ENCODE results near the gene PRSS21. TPM values are rescaled to one million over a fixed set of nuclear protein-coding genes. Genes with fewer than 3 reads are reported as not detected.
A peak's percentile ranks its signal among the peaks of the same experiment; 100 is the strongest.

PRSS21 gene
- total RNA-seq, 2 donors from 2014 or later, result not detected

DNA sequence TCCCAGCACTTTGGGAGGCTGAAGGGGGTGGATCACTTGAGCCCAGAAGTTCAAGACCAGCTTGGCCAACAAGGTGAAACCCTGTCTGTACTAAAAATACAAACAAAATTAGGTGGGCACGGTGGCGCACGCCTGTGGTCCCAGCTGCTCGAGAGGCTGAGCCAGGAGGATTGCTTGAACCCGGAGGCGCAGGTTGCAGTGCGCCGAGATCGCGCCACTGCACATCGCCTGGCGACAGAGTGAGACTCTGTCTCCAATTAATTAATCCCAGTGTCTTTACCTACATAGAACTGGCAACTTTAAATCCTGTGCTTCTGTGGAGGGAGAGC, 38.4 kb upstream of the PRSS21 start:
- peak overlapping the region; percentile 98 to 100 for H3K27ac ChIP-seq
- peaks cover 0 to 37% of the 10 kb centered on the region in 2 donors for H3K4me1 ChIP-seq
- TF ChIP-seq CTCF (IDR thresholded peaks at IDR 0.05), result no peak
- H3K4me3 ChIP-seq, result peak overlapping the region in 1 of 2 donors; percentile 98
- no peak for DNase-seq (ENCODE audit: low spot score)
- H3K27me3 ChIP-seq, result no peaks in the 10 kb centered on the region
- H3K9me3 ChIP-seq, result no peaks in the 10 kb centered on the region
- no peaks in the 10 kb centered on the region for H3K36me3 ChIP-seq

GRCh38 chr16:2779151-2779920, 37.7 kb upstream of the PRSS21 start:
- Histone ChIP-seq H3K4me1 (peaks cover 0 to 35% of the 10 kb centered on the region in 2 donors), H3K4me3 (no peak overlapping the region), H3K9me3 (no peaks in the 10 kb centered on the region), H3K27ac (no peak overlapping the region), H3K27me3 (no peaks in the 10 kb centered on the region), H3K36me3 (no peaks in the 10 kb centered on the region)
- no peak for DNase-seq (ENCODE audit: low spot score)
- no peak for TF ChIP-seq CTCF (IDR thresholded peaks at IDR 0.05)

- no peak for DNase-seq (ENCODE audit: low spot score)
- Histone ChIP-seq H3K36me3 (no peaks in the 10 kb centered on the region), H3K9me3 (no peaks in the 10 kb centered on the region), H3K27ac (no peak overlapping the region), H3K4me1 (peaks cover 0 to 32% of the 10 kb centered on the region in 2 donors), H3K4me3 (no peak overlapping the region), H3K27me3 (peaks cover 0 to 5% of the 10 kb centered on the region in 2 donors)
- no peak for TF ChIP-seq CTCF (IDR thresholded peaks at IDR 0.05)
These were observed 36.8 kb upstream of the PRSS21 start for GRCh38 chr16:2779978-2780898.

DNA sequence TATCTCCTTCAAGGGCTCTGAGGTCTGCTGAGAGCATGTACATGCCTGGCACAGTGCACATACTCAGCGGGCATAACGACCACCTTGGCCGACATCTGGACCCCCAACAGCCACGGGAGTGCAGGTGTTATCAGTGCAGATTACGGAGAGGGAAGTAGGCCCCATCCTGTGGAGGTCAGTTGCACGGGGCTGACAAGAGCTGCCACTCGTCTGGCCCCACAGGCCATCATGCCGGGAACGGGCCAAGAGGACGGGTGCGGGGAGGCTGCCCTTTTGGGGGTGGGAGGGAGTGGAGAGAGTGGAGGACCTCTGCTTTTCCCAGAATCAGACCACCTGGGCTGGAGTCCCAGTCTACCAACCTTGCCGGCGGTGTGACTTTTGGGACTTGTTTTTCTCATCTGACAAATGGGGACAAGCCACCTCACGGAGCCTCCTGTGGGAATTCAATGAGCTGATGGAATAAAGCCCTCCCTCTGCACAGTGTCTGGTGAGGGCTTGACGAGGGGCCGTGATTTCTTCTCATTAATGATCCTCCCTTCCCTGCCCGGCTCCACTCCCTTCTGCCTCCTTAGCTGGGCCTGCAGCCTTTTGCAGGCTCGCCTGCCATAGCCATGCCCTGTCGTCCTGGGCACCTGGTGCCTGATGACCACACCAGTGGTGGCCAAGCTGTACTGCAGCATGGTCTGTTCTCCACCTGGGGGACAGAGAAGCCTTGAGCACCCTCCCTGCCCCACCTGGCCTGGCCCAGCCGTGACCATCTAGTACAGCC, 34.3 kb upstream of the PRSS21 start:
- H3K27me3 ChIP-seq, result peaks cover 4 to 18% of the 10 kb centered on the region in 2 donors
- no peak overlapping the region for H3K27ac ChIP-seq
- peaks cover 0 to 26% of the 10 kb centered on the region in 2 donors for H3K4me1 ChIP-seq
- DNase-seq (ENCODE audit: low spot score), result no peak
- no peaks in the 10 kb centered on the region for H3K9me3 ChIP-seq
- TF ChIP-seq CTCF (IDR thresholded peaks at IDR 0.05), result no peak
- H3K4me3 ChIP-seq, result no peak overlapping the region
- H3K36me3 ChIP-seq, result no peaks in the 10 kb centered on the region

DNA sequence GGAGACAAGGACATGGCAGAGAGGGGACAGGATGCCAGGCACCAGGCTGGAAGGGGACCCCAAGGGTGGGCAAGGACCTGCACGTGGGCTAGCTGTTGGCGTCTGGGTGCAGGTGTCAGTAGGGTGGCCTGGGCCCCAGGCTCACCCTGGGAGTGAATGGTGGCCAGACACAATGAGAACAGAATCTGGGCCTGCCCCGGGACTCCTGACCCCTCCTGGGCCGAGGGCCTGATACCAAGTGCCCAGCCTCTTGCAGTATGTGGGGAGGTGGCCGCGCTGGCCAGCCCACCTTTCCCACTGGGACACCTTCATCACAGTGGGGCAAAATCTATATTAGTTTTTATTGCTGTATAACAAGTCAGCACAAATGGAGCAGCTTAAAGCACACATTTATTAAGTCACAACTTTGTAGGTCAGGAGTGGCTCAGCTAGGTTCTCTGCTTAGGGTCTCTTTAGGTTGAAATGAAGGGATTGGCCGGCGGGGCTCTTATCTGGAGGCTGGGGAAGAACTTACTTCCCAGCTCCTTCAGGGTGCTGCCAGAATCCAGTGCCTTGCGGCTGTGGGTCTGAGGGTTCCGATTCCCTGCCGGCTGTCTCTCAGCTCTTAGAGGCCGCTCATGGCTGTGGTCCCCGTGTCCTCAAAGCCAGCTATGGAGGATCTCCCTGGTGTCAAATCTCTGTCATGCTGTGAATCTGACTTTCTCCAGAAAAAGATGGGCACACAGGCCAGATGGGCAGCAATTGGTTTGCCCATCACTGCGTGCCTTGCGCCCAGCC, 33.3 kb upstream of the PRSS21 start:
- Histone ChIP-seq H3K36me3 (no peaks in the 10 kb centered on the region), H3K27ac (no peak overlapping the region), H3K4me1 (peaks cover 0 to 18% of the 10 kb centered on the region in 2 donors), H3K4me3 (no peak overlapping the region), H3K27me3 (peaks cover 4 to 18% of the 10 kb centered on the region in 2 donors), H3K9me3 (no peaks in the 10 kb centered on the region)
- no peak for DNase-seq (ENCODE audit: low spot score)
- TF ChIP-seq CTCF (IDR thresholded peaks at IDR 0.05), result no peak
